AG04450 (cell line): Measurements from ENCODE around the gene DMD. TPM values are rescaled to one million over a fixed set of nuclear protein-coding genes. Genes with fewer than 3 reads are reported as not detected.

Experiments
- CTCF ChIA-PET: fragments of 300-600, 350-600 bp; formaldehyde crosslinking; extraction: SDS; loops from one replicate; lab custom pipeline; 2022; ENCODE audit warnings: antibody characterized with exemption, inconsistent platforms; lab: Charles Lee
- POLR2A ChIA-PET: fragments of 350-600 bp; formaldehyde crosslinking; extraction: SDS; loops from one replicate; lab custom pipeline; 2021; ENCODE audit warnings: antibody characterized with exemption, inconsistent platforms; lab: Yijun Ruan, JAX
- DNase-seq: peaks from one replicate; pipeline ENCODE4 v3.0.0-alpha.2; 2011; ENCODE audit warnings: low read depth, low spot score
- H3K27ac ChIP-seq: one replicate; pipeline ENCODE4 v1.5.1; 2012; ENCODE audit warnings: low read depth, low read length, control low read depth
- H3K27me3 ChIP-seq: one replicate; pipeline ENCODE4 v1.6.0; 2012; ENCODE audit warnings: low read length; ENCODE audit not compliant: control insufficient read depth, insufficient read depth
- H3K4me3 ChIP-seq: 2 replicates; pipeline ENCODE4 v1.5.1; 2011; ENCODE audit warnings: mild to moderate bottlenecking, low read depth, low read length, control low read depth
- H3K9me3 ChIP-seq: 2 replicates; pipeline ENCODE4 v1.5.1; 2012; ENCODE audit warnings: low read length; ENCODE audit not compliant: control insufficient read depth, insufficient read depth
- CTCF ChIP-seq: IDR thresholded peaks from 2 replicates; pipeline ENCODE4 v1.5.1; 2011; ENCODE audit warnings: low read depth, low read length, control low read depth, inconsistent platforms
- polyA plus RNA-seq: library from polyadenylated mRNA; depleted of rRNA; stranded (reverse); fragments of >200 nt; gene quantifications from 2 replicates; pipeline ENCODE4 v1.2.3, GENCODE V29; 2011

DMD gene
- polyA plus RNA-seq, 1 experiment = 7.6 TPM

GRCh38 chrX:32496671-32497070, 714.7 kb downstream of the DMD start:
- H3K27ac ChIP-seq = no peak overlapping the region
- H3K27me3 ChIP-seq = no peaks in the 10 kb centered on the region
- no peak for TF ChIP-seq CTCF
- POLR2A ChIA-PET = no interaction called here
- no peak for DNase-seq
- CTCF ChIA-PET = no interaction called here
- H3K4me3 ChIP-seq = no peak overlapping the region
- no peaks in the 10 kb centered on the region for H3K9me3 ChIP-seq

GRCh38 chrX:32495855-32496254, 715.5 kb downstream of the DMD start:
- Histone ChIP-seq H3K27me3 (no peaks in the 10 kb centered on the region), H3K4me3 (no peak overlapping the region), H3K27ac (no peak overlapping the region), H3K9me3 (no peaks in the 10 kb centered on the region)
- ChIA-PET POLR2A (no interaction called here), CTCF (no interaction called here)
- DNase-seq = no peak
- TF ChIP-seq CTCF = no peak

GRCh38 chrX:32489125-32489524, 722.2 kb downstream of the DMD start:
- Histone ChIP-seq H3K27ac (no peak overlapping the region), H3K9me3 (no peaks in the 10 kb centered on the region), H3K27me3 (no peaks in the 10 kb centered on the region), H3K4me3 (no peak overlapping the region)
- ChIA-PET POLR2A (no interaction called here), CTCF (no interaction called here)
- TF ChIP-seq CTCF = no peak
- no peak for DNase-seq

GRCh38 chrX:32483534-32484136, 727.7 kb downstream of the DMD start:
- H3K4me3 ChIP-seq = no peak overlapping the region
- H3K27me3 ChIP-seq = no peaks in the 10 kb centered on the region
- DNase-seq = no peak
- CTCF ChIA-PET = interaction anchor here (0.6 to 1.9 kb wide), 5 partner anchors 9 to 853 kb away, joined by 3 to 7 read pairs (median 5); no protein-coding TSS in a partner anchor
- POLR2A ChIA-PET = no interaction called here
- no peaks in the 10 kb centered on the region for H3K9me3 ChIP-seq
- TF ChIP-seq CTCF = peak; percentile 32; the same call in 1 of the 2 replicates
- no peak overlapping the region for H3K27ac ChIP-seq

- H3K9me3 ChIP-seq = no peaks in the 10 kb centered on the region
- CTCF ChIA-PET = no interaction called here
- H3K27ac ChIP-seq = no peak overlapping the region
- DNase-seq = no peak
- TF ChIP-seq CTCF = no peak
- POLR2A ChIA-PET = no interaction called here
- H3K4me3 ChIP-seq = no peak overlapping the region
- no peaks in the 10 kb centered on the region for H3K27me3 ChIP-seq
Observed at GRCh38 chrX:32480019-32480418, 731.3 kb downstream of the DMD start.
